Measurements from ENCODE around the gene GRID1.

GRID1 gene

GRCh38 chr10:86376852-86377796, 10.5 kb upstream of the GRID1 start (continued):
- TF ChIP-seq ZNF639 (tag by site-specific recombination; IDR thresholded peaks at IDR 0.05) (no peak), HOXD13 (CRISPR knock-in tag; IDR thresholded peaks at IDR 0.05; ENCODE audit: borderline replicate concordance) (no peak), ZNF707 (tag by site-specific recombination; IDR thresholded peaks at IDR 0.05) (no peak), ZBTB26 (tag by site-specific recombination; optimal IDR thresholded peaks at IDR 0.05) (peak; percentile 45), OSR2 (tag by site-specific recombination; IDR thresholded peaks at IDR 0.05) (no peak), ZNF416 (tag by site-specific recombination; IDR thresholded peaks at IDR 0.05) (no peak), TRIM28 (IDR thresholded peaks at IDR 0.05; ENCODE audit: borderline replicate concordance, low read length) (no peak), BCL11B (tag by site-specific recombination; IDR thresholded peaks at IDR 0.05; ENCODE audit: low read depth) (no peak)

GRCh38 chr10:86376403-86376802, 9.8 kb upstream of the GRID1 start:
- CTCF ChIA-PET: interaction anchor here (0.6 to 2.6 kb wide), 7 partner anchors 9 to 1822 kb away, joined by 3 to 10 read pairs (median 4); no protein-coding TSS in a partner anchor
- no peaks in the 10 kb centered on the region for H3K9me3 ChIP-seq (ENCODE audit: control insufficient read depth, insufficient read depth, low read depth, low read length)
- H3K27ac ChIP-seq (ENCODE audit: extremely low read depth, low read depth, low read length): no peak overlapping the region
- no peaks in the 10 kb centered on the region for H3K4me1 ChIP-seq (ENCODE audit: control insufficient read depth, insufficient read depth, low read length)
- no peaks in the 10 kb centered on the region for H3K36me3 ChIP-seq (ENCODE audit: control insufficient read depth in 2 of 2, insufficient read depth in 1 of 2, low read length in 2 of 2)
- no peak for TF ChIP-seq ZNF114 (tag by site-specific recombination; IDR thresholded peaks at IDR 0.05)
- peak; percentile 82 for TF ChIP-seq ZNF600 (tag by site-specific recombination; IDR thresholded peaks at IDR 0.05)
- TF ChIP-seq ZNF157 (tag by site-specific recombination; IDR thresholded peaks at IDR 0.05): no peak
- TF ChIP-seq ZNF514 (tag by site-specific recombination; IDR thresholded peaks at IDR 0.05): no peak
- TF ChIP-seq ZNF10 (tag by site-specific recombination; IDR thresholded peaks at IDR 0.05): 0 out of 2 replicates have a peak, but pooled peaks have one; percentile 39
- TF ChIP-seq ZNF324 (tag by site-specific recombination; IDR thresholded peaks at IDR 0.05): no peak
- TF ChIP-seq ZNF266 (tag by site-specific recombination; IDR thresholded peaks at IDR 0.05; ENCODE audit: low read depth): no peak
- POLR2A ChIA-PET: no interaction called here
- no peak overlapping the region for H3K4me3 ChIP-seq (ENCODE audit: low read depth, low read length)

GRCh38 chr10:86375204-86375603, 8.6 kb upstream of the GRID1 start:
- no peaks in the 10 kb centered on the region for H3K9me3 ChIP-seq (ENCODE audit: control insufficient read depth, insufficient read depth, low read depth, low read length)
- ChIA-PET POLR2A (no interaction called here), CTCF (interaction anchor here (0.6 to 2.6 kb wide), 8 partner anchors 14 to 1592 kb away, joined by 3 to 10 read pairs (median 4); no protein-coding TSS in a partner anchor)
- no peak overlapping the region for H3K27ac ChIP-seq (ENCODE audit: extremely low read depth, low read depth, low read length)
- H3K4me3 ChIP-seq (ENCODE audit: low read depth, low read length): no peak overlapping the region
- no peaks in the 10 kb centered on the region for H3K36me3 ChIP-seq (ENCODE audit: control insufficient read depth in 2 of 2, insufficient read depth in 1 of 2, low read length in 2 of 2)
- no peaks in the 10 kb centered on the region for H3K4me1 ChIP-seq (ENCODE audit: control insufficient read depth, insufficient read depth, low read length)
- TF ChIP-seq ZNF513 (tag by site-specific recombination; IDR thresholded peaks at IDR 0.05) (no peak), BCL11B (tag by site-specific recombination; IDR thresholded peaks at IDR 0.05; ENCODE audit: low read depth) (no peak), INSM2 (tag by site-specific recombination; IDR thresholded peaks at IDR 0.05) (no peak), ZNF239 (tag by site-specific recombination; IDR thresholded peaks at IDR 0.05) (no peak), PRDM1 (tag by site-specific recombination; IDR thresholded peaks at IDR 0.05) (no peak), ZNF621 (tag by site-specific recombination; IDR thresholded peaks at IDR 0.05) (no peak), ZNF664 (tag by site-specific recombination; IDR thresholded peaks at IDR 0.05) (no peak), HIC1 (tag by site-specific recombination; IDR thresholded peaks at IDR 0.05) (no peak), SCRT2 (tag by site-specific recombination; IDR thresholded peaks at IDR 0.05) (no peak), MZF1 (tag by site-specific recombination; IDR thresholded peaks at IDR 0.05; ENCODE audit: borderline replicate concordance) (no peak), ZNF433 (tag by site-specific recombination; IDR thresholded peaks at IDR 0.05; ENCODE audit: low read depth) (no peak), GFI1B (tag by site-specific recombination; IDR thresholded peaks at IDR 0.05) (no peak)
